ENCODE data around the gene IQCK. TPM values are rescaled to one million over a fixed set of nuclear protein-coding genes. Genes with fewer than 3 reads are reported as not detected.

IQCK gene
- total and polyA plus RNA-seq, 2 experiments from 2014 or later, result 13.2 to 13.9 TPM

DNA sequence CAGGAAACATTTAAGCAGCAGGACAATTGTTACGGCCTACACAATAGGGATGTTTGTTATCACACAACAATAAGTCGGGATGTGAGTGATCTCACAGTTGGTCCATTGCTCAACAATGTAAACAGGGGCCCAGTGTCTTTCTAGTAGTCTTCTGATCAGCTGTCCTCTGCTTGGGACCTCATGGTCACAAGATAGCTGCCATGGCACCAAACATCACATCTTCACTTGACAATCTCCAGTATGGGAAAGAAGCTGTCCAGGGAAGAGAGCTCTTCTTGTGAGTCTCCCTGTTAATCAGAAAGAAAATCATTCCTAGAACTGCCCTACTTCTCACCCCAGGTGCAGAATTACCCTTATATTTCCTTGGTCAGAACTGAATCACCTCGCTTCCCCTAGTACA lies 172.8 kb downstream of the IQCK start:
- no peaks in the 10 kb centered on the region for H3K36me3 ChIP-seq
- H3K4me3 ChIP-seq, result no peak overlapping the region
- no peaks in the 10 kb centered on the region for H3K4me1 ChIP-seq (ENCODE audit: low read depth)
- no peaks in the 10 kb centered on the region for H3K9me3 ChIP-seq (ENCODE audit: low read depth)
- no peaks in the 10 kb centered on the region for H3K27me3 ChIP-seq
- no peak overlapping the region for H3K27ac ChIP-seq
- no peak for DNase-seq (ENCODE audit: low read depth in 1 of 2, low spot score in 1 of 2)
- no peak for TF ChIP-seq CTCF (IDR thresholded peaks at IDR 0.05; ENCODE audit: low read depth, low read length)

DNA sequence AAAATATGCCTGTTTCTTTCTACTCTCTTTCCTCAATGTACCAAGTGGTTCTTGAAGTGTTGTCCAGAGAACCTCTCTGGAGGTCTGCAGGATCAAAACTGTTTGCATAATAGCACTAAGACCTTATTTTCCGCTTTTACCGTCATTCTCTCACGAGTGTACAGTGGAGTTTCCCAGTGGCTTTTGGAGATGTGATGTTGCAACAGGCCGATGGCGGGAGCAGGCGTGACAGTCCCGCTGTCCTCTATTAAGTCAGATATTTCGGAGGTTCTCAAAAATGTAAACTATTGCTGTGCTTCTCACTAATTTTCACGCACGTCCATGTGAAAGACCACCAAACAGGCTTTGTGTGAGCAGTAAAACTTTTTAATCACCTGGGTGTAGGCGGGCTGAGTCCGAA lies 174.8 kb downstream of the IQCK start:
- no peak for TF ChIP-seq CTCF (IDR thresholded peaks at IDR 0.05; ENCODE audit: low read depth, low read length)
- Histone ChIP-seq H3K27ac (no peak overlapping the region), H3K4me1 (ENCODE audit: low read depth) (no peaks in the 10 kb centered on the region), H3K36me3 (no peaks in the 10 kb centered on the region), H3K4me3 (no peak overlapping the region), H3K27me3 (no peaks in the 10 kb centered on the region), H3K9me3 (ENCODE audit: low read depth) (no peaks in the 10 kb centered on the region)
- DNase-seq (ENCODE audit: low read depth in 1 of 2, low spot score in 1 of 2), result no peak

GRCh38 chr16:19894586-19894985 lies 176.5 kb downstream of the IQCK start:
- Histone ChIP-seq H3K36me3 (no peaks in the 10 kb centered on the region), H3K27me3 (no peaks in the 10 kb centered on the region), H3K9me3 (ENCODE audit: low read depth) (no peaks in the 10 kb centered on the region), H3K4me3 (no peak overlapping the region), H3K4me1 (ENCODE audit: low read depth) (no peaks in the 10 kb centered on the region), H3K27ac (no peak overlapping the region)
- DNase-seq (ENCODE audit: low read depth in 1 of 2, low spot score in 1 of 2), result no peak
- no peak for TF ChIP-seq CTCF (IDR thresholded peaks at IDR 0.05; ENCODE audit: low read depth, low read length)

- no peak for TF ChIP-seq CTCF (IDR thresholded peaks at IDR 0.05; ENCODE audit: low read depth, low read length)
- H3K27ac ChIP-seq, result no peak overlapping the region
- no peak for DNase-seq (ENCODE audit: low read depth in 1 of 2, low spot score in 1 of 2)
Measured at GRCh38 chr16:19896951-19897350, 178.9 kb downstream of the IQCK start.

DNA sequence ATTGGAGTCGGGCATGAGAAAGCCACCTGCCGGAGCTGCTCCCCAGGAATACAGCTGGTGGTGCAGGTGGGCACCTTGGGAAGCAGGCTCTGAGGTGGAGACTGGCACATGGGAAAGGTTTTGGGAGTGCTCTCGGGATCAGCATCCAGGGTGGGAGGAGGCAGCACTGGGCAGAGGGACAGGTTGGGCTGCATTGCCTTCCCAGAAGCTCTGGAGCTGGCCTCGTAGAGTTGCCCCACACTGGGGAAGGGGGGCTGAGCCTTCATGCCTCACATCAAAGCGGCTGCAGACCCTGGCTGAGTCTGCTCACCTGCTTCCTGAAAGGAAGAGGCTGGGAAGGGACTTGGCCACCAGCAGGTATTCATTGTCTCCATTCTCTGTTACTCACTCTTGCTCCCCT lies 180.1 kb downstream of the IQCK start:
- Histone ChIP-seq H3K27ac (no peak overlapping the region), H3K4me1 (ENCODE audit: low read depth) (no peaks in the 10 kb centered on the region), H3K4me3 (no peak overlapping the region), H3K36me3 (no peaks in the 10 kb centered on the region), H3K9me3 (ENCODE audit: low read depth) (no peaks in the 10 kb centered on the region), H3K27me3 (no peaks in the 10 kb centered on the region)
- DNase-seq (ENCODE audit: low read depth in 1 of 2, low spot score in 1 of 2), result no peak
- no peak for TF ChIP-seq CTCF (IDR thresholded peaks at IDR 0.05; ENCODE audit: low read depth, low read length)

More at GRCh38 chr16:19896951-19897350, 178.9 kb downstream of the IQCK start:
- no peaks in the 10 kb centered on the region for H3K4me1 ChIP-seq (ENCODE audit: low read depth)
- no peak overlapping the region for H3K4me3 ChIP-seq
- no peaks in the 10 kb centered on the region for H3K27me3 ChIP-seq
- no peaks in the 10 kb centered on the region for H3K36me3 ChIP-seq
- H3K9me3 ChIP-seq (ENCODE audit: low read depth), result no peaks in the 10 kb centered on the region
